GM04504 (cell line): ENCODE results near the gene ARRDC1.

ENCODE experiments used
- DNase-seq: peaks from one replicate; pipeline ENCODE4 v3.0.0-alpha.2; 2012; ENCODE audit warnings: low read depth

ARRDC1 gene

GRCh38 chr9:137639303-137640051 is 34.0 kb downstream of the ARRDC1 start:
- no peak for DNase-seq

GRCh38 chr9:137640862-137641261 is 35.4 kb downstream of the ARRDC1 start:
- DNase-seq: no peak

GRCh38 chr9:137642118-137642601 is 36.7 kb downstream of the ARRDC1 start:
- DNase-seq: no peak

- DNase-seq: no peak
Measured at GRCh38 chr9:137642892-137643291, 37.4 kb downstream of the ARRDC1 start.

- no peak for DNase-seq
Measured at GRCh38 chr9:137643921-137644320, 38.4 kb downstream of the ARRDC1 start.

- DNase-seq: no peak
Measured at GRCh38 chr9:137645211-137645610, 39.7 kb downstream of the ARRDC1 start.

GRCh38 chr9:137646341-137646740 is 40.9 kb downstream of the ARRDC1 start:
- DNase-seq: no peak

GRCh38 chr9:137647096-137647714 is 41.7 kb downstream of the ARRDC1 start:
- no peak for DNase-seq

- DNase-seq: no peak
Measured at GRCh38 chr9:137648396-137648795, 42.9 kb downstream of the ARRDC1 start.

- DNase-seq: no peak
Measured at GRCh38 chr9:137649553-137649952, 44.1 kb downstream of the ARRDC1 start.

- no peak for DNase-seq
Measured at GRCh38 chr9:137650259-137650658, 44.8 kb downstream of the ARRDC1 start.

- no peak for DNase-seq
Measured at GRCh38 chr9:137650779-137651178, 45.3 kb downstream of the ARRDC1 start.

- no peak for DNase-seq
Measured at GRCh38 chr9:137656416-137656815, 50.9 kb downstream of the ARRDC1 start.

- DNase-seq: no peak
Measured at GRCh38 chr9:137657606-137658005, 52.1 kb downstream of the ARRDC1 start.

- no peak for DNase-seq
Measured at GRCh38 chr9:137658781-137659180, 53.3 kb downstream of the ARRDC1 start.

- DNase-seq: no peak
Measured at GRCh38 chr9:137660144-137660543, 54.7 kb downstream of the ARRDC1 start.

GRCh38 chr9:137663584-137663983 is 58.1 kb downstream of the ARRDC1 start:
- DNase-seq: no peak

GRCh38 chr9:137664676-137665075 is 59.2 kb downstream of the ARRDC1 start:
- DNase-seq: no peak
